Measurements from ENCODE around the gene PSMD1.
"Not testable (repeated sequence)": the region's sequence is repeated elsewhere in the genome, so short reads cannot be mapped to it uniquely, and the experiment has no call there.

PSMD1 gene

GRCh38 chr2:231118614-231118942 is 61.9 kb downstream of the PSMD1 start:
- no peak for DNase-seq

- no peak for DNase-seq
Measured at GRCh38 chr2:231123362-231123898, 66.8 kb downstream of the PSMD1 start.

DNA sequence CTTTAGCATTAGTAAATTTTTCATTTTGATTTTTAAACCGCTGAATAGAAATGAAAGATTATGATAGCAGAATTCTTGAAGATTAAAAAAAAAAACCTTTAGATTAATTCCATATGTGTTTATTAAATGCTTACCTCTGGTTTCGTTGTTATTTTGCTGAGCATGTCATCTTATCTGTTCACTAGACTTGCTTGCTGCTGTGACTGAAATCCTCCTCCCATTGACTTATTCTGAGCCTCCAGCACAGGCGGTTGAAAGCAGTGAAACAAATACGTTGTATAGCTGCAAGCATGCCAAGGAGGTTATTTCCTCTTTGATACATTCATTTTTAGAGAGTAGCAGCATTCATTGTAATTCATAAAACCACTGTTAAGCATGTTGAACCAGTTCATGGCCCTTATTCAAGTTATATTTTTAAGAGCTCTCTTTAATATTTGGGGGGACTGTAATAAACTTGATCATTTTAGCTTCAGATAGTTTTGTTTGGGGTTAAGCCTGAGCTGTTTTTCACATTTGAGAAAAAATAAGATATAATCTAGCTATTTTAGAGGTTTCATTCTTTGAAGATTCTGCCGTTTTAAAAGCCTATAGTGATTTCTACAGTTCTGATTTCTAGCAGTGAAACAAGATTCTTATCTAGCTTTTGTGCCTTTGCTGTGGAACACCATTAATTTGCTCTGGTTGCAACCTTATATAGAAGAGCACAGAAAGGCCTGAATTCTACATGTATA is 68.3 kb downstream of the PSMD1 start, which contains the start of gene HTR2B:
TSS of gene HTR2B (minus strand) at position 205 of the 731 bp plus-strand sequence. CDS start 1,278 bp downstream, outside the sequence.
- DNase-seq = no peak

- DNase-seq = no peak
Measured at GRCh38 chr2:231126123-231126522, 69.5 kb downstream of the PSMD1 start.

DNA sequence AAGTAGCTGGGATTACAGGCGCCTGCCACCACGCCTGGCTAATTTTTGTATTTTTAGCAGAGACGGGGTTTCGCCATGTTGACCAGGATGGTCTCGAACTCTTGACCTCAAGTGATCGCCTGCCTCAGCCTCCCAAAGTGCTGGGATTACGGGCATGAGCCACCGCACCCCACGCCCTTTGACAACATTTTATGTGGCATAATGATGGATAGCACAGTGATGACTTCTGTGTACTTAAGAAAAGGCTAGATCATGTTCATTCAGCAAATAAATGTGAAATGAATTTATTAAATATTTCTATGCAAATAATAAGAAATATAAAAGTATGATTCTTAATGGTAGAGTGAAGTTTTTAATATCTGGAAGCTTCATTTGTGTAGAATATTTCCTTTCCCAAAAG is 70.8 kb downstream of the PSMD1 start:
- no peak for DNase-seq

- DNase-seq = no peak
Measured at GRCh38 chr2:231127936-231128335, 71.3 kb downstream of the PSMD1 start.

DNA sequence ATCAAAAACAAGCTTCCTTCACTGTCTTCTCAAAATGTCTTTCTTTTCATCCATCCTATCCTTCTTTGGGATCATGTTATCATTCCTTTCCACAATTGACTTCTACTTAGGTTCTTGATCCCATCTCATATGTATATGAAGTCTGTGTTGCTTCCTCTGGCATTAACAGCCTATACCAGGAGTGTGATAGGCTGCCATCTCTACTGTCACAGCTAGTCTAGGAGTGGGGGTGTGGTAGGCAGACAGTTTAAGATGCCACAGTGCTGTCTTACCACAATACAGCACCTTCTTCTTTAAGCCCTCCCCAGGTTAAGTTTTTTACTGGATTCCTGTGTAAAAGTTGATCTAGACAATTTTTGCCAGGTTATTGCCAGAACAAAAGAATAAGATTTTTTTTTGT is 71.9 kb downstream of the PSMD1 start:
- no peak for DNase-seq

DNA sequence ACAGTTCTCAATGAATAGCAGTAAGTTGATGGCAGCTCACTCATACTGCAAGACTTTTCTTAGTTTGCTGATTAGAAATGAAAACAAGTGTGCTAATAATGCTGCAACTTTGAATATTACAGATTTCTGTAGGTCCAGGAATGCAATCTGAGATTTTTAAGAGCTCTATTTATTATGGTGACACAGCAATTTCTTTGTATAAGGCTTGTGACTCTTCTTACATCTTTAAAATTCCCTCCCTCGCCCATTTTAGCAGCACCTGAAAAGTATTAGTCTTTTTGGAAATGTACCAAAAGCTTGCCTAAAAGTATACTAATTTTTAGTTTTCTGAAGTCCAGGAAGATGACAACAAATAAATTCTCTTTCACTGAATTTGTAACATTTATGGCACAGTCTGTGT is 72.5 kb downstream of the PSMD1 start:
- no peak for DNase-seq

GRCh38 chr2:231130336-231131056 is 73.8 kb downstream of the PSMD1 start:
- DNase-seq = no peak

GRCh38 chr2:231132129-231132528 is 75.5 kb downstream of the PSMD1 start:
- DNase-seq = no peak

DNA sequence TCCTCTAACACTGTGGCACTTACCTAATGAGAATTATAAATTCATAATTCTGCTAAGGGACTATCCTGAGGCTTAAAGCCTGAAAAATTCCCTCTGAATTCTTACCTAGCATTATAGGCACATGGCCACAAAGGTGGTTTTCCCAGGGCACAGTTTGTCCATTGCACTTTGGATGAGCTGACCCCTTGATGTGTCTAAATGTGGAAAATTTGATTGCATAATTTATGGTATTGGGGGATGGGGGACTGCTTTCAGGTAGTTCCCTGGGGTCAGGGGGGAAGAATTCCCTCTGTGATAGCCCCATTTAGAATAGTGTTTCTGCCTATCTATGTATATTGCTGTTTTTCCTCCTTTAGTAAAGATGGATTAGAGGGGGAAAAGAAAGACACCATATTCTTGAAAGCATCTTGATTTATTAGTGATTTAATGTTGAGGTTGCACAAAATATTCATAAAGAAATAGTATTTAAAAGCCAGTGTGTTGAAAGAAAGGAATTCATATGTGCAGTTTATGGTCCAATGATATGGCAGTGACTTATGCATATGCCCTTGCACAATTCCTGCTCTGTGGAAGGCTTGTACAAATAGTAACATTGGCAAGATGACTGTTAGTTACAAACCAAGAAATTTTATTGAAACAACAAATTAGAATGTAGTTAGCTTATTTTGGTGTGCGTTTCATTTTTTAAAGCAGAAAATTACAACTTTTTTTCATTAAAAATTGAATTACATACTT is 76.9 kb downstream of the PSMD1 start:
- DNase-seq = no peak

DNA sequence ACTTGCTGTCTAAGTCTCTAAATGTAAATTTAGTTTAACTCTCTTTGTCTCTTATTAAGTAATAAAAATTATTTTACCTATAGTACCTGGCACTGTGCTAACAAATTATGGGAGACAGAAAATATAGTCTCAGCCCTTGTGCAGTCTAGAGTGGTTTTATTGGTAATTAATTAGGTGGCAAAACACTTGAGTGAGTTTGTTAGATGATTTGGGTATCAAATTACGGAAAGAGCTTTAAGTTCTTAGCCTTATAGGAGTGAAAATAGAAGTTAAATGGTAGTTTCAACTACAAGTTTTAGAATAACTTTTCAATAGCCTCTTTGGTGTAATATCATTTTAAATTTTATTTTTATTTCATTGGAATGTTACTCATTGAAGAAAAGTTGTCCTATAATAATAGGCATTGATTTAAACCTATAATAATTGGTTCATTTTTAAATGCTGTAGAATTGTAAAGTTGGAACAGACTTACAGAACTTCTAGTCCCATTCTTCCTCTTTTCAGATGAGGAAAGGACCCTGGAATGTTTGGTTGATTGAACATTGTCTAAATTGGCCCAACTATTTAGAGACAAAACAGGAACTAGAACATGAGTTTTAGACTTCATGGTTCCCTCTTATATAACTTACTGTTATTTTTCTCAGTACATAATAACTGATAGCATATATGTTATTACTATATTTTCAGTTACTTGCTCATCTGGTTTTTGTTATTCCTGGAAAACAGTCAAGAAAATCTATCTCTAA is 78.4 kb downstream of the PSMD1 start:
- no peak for DNase-seq

GRCh38 chr2:231138699-231139098 is 82.0 kb downstream of the PSMD1 start:
- DNase-seq = no peak

DNA sequence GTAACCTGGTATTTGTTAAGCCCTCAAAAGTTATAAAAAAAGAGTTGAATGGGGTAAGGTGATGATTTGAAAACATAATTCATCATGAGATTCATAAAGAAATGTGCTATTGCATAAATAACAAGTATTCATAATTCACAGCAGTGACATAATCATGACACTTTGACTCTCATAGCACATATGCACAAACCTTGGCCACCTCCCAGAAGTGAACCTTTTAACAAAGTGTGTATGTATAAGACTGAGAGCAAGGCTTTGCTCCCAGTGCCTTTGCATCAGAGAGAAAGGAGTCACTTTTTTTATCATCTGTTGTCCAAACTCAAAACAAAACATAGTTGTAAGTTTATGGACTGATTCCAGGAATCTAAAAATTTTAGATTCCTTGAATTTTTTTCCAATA is 83.1 kb downstream of the PSMD1 start:
- DNase-seq = no peak

- not testable (repeated sequence) for DNase-seq
Measured at GRCh38 chr2:231140808-231141207, 84.1 kb downstream of the PSMD1 start.

- DNase-seq = no peak
Measured at GRCh38 chr2:231144896-231145295, 88.2 kb downstream of the PSMD1 start.

DNA sequence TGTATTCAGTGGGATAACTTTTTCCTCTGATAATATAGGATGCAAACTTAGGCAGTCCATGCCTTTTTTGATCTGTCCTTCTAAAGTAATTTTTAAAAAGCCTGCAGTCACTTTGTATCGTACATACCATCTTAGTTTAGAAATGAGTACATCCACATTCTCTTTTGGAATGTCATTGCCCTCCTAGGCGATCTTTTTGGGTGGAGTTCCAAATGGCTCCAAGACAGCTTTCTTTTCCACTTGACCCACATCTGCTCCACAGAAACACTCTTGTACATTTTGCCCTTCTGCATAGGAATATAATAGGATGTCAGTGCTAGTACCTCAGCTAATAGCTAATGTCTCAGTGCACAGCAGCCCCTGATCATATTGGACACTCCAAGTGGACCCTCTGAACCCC is 90.0 kb downstream of the PSMD1 start:
- no peak for DNase-seq

- DNase-seq = no peak
Measured at GRCh38 chr2:231152800-231153557, 96.3 kb downstream of the PSMD1 start.

DNA sequence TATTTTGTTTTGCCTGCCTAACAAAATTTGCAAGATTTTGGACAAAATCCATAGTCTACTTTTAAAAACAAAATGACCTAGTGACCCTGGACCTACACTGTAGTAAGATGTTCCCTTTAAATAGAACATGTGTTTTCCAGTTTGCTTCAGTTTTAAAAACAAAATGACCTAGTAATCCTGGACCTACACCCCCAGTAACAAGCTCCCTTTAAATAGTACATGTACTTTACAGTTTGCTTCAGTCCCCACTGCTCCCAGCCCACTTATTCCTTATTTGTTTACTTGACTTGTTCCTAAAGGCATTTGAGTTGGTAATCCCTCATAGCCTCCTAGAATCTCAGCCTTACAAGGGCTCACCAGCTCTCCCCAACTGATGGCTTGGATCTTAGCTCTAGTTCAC is 102.6 kb downstream of the PSMD1 start:
- no peak for DNase-seq

DNA sequence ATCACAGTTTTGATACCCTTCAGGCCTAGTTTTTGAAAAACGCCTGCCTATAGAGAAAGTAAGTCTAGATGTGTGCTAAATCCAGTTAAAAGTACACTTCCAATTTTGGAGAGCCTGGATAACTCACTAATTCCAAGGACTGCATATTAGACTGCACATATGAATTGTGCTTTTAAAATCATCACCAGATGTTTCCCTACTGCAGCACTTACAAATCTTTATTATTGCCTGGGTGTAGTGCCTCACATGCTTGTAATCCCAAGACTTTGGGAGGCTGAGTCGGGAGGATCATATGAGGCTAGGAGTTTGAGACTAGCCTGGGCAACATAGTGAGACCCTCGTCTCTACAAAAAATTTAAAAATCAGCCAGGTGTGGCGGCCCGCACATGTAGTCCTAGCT is 104.0 kb downstream of the PSMD1 start:
- DNase-seq = no peak

- no peak for DNase-seq
Measured at GRCh38 chr2:231161252-231161839, 104.7 kb downstream of the PSMD1 start.

DNA sequence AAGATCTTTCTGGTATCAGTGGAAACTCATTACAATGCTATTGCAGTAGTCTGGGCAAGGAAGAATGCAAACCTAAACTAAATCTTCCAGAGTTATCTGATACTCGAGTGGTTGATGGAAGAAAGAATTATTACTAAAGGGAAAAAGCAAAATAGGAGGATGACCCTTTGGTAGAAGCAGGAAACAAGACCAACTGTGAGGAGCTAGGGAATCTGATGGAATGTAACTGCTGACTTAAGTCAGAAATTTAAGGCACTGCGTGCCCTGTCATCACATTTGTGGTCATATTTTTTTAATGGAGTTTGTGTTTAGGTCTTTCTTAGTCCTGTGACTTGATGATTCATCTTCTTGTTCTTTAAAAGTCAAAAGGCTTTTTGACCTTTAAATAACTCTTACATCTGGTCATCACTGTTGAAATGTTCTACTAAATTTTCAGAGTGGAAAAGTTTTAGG is 105.2 kb downstream of the PSMD1 start:
- DNase-seq = no peak
